IMR-90 (cell line): Measurements from ENCODE around the gene PAFAH2. TPM values are rescaled to one million over a fixed set of nuclear protein-coding genes. Genes with fewer than 3 reads are reported as not detected.

ENCODE experiments used
- ATAC-seq: fragments of 200-7000 bp; cut with Tn5 transposase; 2 replicates; pipeline ENCODE4 v1.9.1; 2020; ENCODE audit warnings: low read depth, mild to moderate bottlenecking, moderate library complexity
- BruUV-seq: library from RNA; stranded (reverse); fragments of 400-500 nt; replicated peaks from 2 replicates; lab custom pipeline; 2021; lab: Mats Ljungman, UMichigan
- CTCF ChIA-PET: fragments of 300-600 bp; formaldehyde crosslinking; extraction: SDS; loops from one replicate; lab custom pipeline; 2021; ENCODE audit warnings: antibody characterized with exemption; lab: Yijun Ruan, JAX
- POLR2A ChIA-PET: fragments of 300-600 bp; sonication (Branson Sonifier 250); formaldehyde crosslinking; loops from one replicate; lab custom pipeline; 2022; ENCODE audit warnings: antibody characterized with exemption; ENCODE audit not compliant: unreplicated experiment; lab: Charles Lee
- DNase-seq: peaks from one replicate; pipeline ENCODE4 v3.0.0; 2013
- H2AFZ ChIP-seq: replicated peaks from 2 replicates; pipeline ENCODE3; 2013; ENCODE audit warnings: low read length, mild to moderate bottlenecking; ENCODE audit not compliant: poor library complexity
- H2AK5ac ChIP-seq: 2 replicates; pipeline ENCODE4 v1.6.1; 2013; ENCODE audit warnings: low read depth, low read length, inconsistent platforms
- H2AK9ac ChIP-seq: replicated peaks from 2 replicates; pipeline ENCODE3; 2013; ENCODE audit warnings: mild to moderate bottlenecking, low read depth, low read length, moderate library complexity; ENCODE audit not compliant: poor library complexity
- H2BK120ac ChIP-seq: 2 replicates; pipeline ENCODE4 v1.6.1; 2013; ENCODE audit warnings: low read depth, low read length, inconsistent platforms
- H2BK15ac ChIP-seq: 3 replicates; pipeline ENCODE4 v1.6.1; 2013; ENCODE audit warnings: low read depth, low read length, inconsistent platforms
- H2BK20ac ChIP-seq: 2 replicates; pipeline ENCODE4 v1.6.1; 2013; ENCODE audit warnings: low read depth, mild to moderate bottlenecking, inconsistent platforms, low read length, moderate library complexity
- H2BK5ac ChIP-seq: 2 replicates; pipeline ENCODE4 v1.6.1; 2013; ENCODE audit warnings: mild to moderate bottlenecking, low read depth, low read length, inconsistent platforms; ENCODE audit not compliant: poor library complexity, severe bottlenecking
- H3K14ac ChIP-seq: replicated peaks from 2 replicates; pipeline ENCODE4 v1.6.1; 2013; ENCODE audit warnings: low read depth, low read length, inconsistent platforms
- H3K18ac ChIP-seq: 2 replicates; pipeline ENCODE4 v1.6.1; 2013; ENCODE audit warnings: low read depth, low read length, control low read depth
- H3K23ac ChIP-seq: 2 replicates; pipeline ENCODE4 v1.6.1; 2013; ENCODE audit warnings: low read depth, low read length, inconsistent platforms
- H3K27ac ChIP-seq: 2 replicates; pipeline ENCODE4 v1.5.1; 2013; ENCODE audit warnings: mild to moderate bottlenecking, control low read depth, low read length; ENCODE audit not compliant: insufficient read depth
- H3K27me3 ChIP-seq: 2 replicates; pipeline ENCODE4 v1.6.1; 2013; ENCODE audit warnings: low read length; ENCODE audit not compliant: control insufficient read depth, insufficient read depth
- H3K36me3 ChIP-seq: 2 replicates; pipeline ENCODE4 v1.6.1; 2013; ENCODE audit warnings: low read length, mixed read lengths; ENCODE audit not compliant: control insufficient read depth, insufficient read depth
- H3K4ac ChIP-seq: 2 replicates; pipeline ENCODE4 v1.6.1; 2013; ENCODE audit warnings: low read depth, low read length, inconsistent platforms
- H3K4me1 ChIP-seq: 2 replicates; pipeline ENCODE4 v1.6.1; 2013; ENCODE audit warnings: low read length, mixed read lengths; ENCODE audit not compliant: control insufficient read depth, insufficient read depth
- H3K4me2 ChIP-seq: 2 replicates; pipeline ENCODE4 v1.6.1; 2013; ENCODE audit warnings: low read depth, mild to moderate bottlenecking, control low read depth, low read length, moderate library complexity
- H3K4me3 ChIP-seq: 2 replicates; pipeline ENCODE4 v1.5.1; 2013; ENCODE audit warnings: low read depth, mild to moderate bottlenecking, control low read depth, low read length, moderate library complexity; ENCODE audit not compliant: insufficient read depth
- H3K56ac ChIP-seq: 2 replicates; pipeline ENCODE4 v1.6.1; 2013; ENCODE audit warnings: low read length, inconsistent platforms; ENCODE audit not compliant: insufficient read depth; ENCODE audit errors: extremely low read depth
- H3K79me1 ChIP-seq, 2 experiments: 2 replicates each; pipeline ENCODE4 v1.6.1; 2013; ENCODE audit warnings: low read length in 2 of 2, inconsistent platforms in 1 of 2, low read depth in 1 of 2
- H3K9ac ChIP-seq: 2 replicates; pipeline ENCODE4 v1.6.1; 2013; ENCODE audit warnings: low read depth, low read length, control low read depth
- H3K9me1 ChIP-seq: 2 replicates; pipeline ENCODE4 v1.6.1; 2013; ENCODE audit warnings: low read length, inconsistent platforms; ENCODE audit not compliant: insufficient read depth
- H3K9me3 ChIP-seq: 2 replicates; pipeline ENCODE4 v1.6.1; 2013; ENCODE audit warnings: low read length; ENCODE audit not compliant: control insufficient read depth, insufficient read depth
- H4K20me1 ChIP-seq: 2 replicates; pipeline ENCODE4 v1.6.1; 2013; ENCODE audit warnings: low read length, inconsistent platforms; ENCODE audit not compliant: insufficient read depth
- H4K5ac ChIP-seq: 2 replicates; pipeline ENCODE4 v1.6.1; 2013; ENCODE audit warnings: mild to moderate bottlenecking, low read depth, low read length, control low read depth
- H4K8ac ChIP-seq, 2 experiments: 2 replicates each; pipeline ENCODE4 v1.6.1; 2013; ENCODE audit warnings: low read depth in 2 of 2, low read length in 2 of 2, control low read depth in 1 of 2, inconsistent platforms in 1 of 2
- H4K91ac ChIP-seq: 2 replicates; pipeline ENCODE4 v1.6.1; 2013; ENCODE audit warnings: low read depth, low read length, inconsistent platforms; ENCODE audit not compliant: insufficient read depth
- MAZ ChIP-seq: IDR thresholded peaks from 2 replicates; pipeline ENCODE4 v1.6.1; 2012; ENCODE audit warnings: low read depth, mild to moderate bottlenecking, low read length, improper control_type of control experiment, moderate library complexity, borderline replicate concordance
- MXI1 ChIP-seq: IDR thresholded peaks from 2 replicates; pipeline ENCODE4 v1.6.1; 2012; ENCODE audit warnings: low read depth, mild to moderate bottlenecking, low read length, moderate library complexity, borderline replicate concordance
- RCOR1 ChIP-seq: IDR thresholded peaks from 2 replicates; pipeline ENCODE4 v1.6.1; 2012; ENCODE audit warnings: mild to moderate bottlenecking, low read length, improper control_type of control experiment; ENCODE audit not compliant: insufficient replicate concordance
- SMC3 ChIP-seq: fragments of 150-350 bp; IDR thresholded peaks from 2 replicates; pipeline ENCODE4 v1.6.1; 2016; ENCODE audit warnings: low read depth, mild to moderate bottlenecking, antibody characterized with exemption, low read length, moderate library complexity
- WGBS, 2 experiments: methylation state at CpG; one replicate each; pipeline versions ENCODE4 v1.1.5 to v1.1.7; 2013; ENCODE audit warnings: missing lambda C conversion rate in 2 of 2; ENCODE audit not compliant: insufficient read length in 1 of 2; ENCODE audit errors: extremely low coverage in 2 of 2; 5-methylcytosine and 5-hydroxymethylcytosine counted together
- dilution Hi-C: fragments of 300-500 bp; cut with HindIII; formaldehyde crosslinking; loops from one replicate; pipeline ENCODE4 v1.14.3; 2018; ENCODE audit warnings: low sequenced_read_pairs; ENCODE audit not compliant: unreplicated experiment
- in situ Hi-C: fragments of 300-500 bp; cut with MboI; formaldehyde crosslinking; loops from 3 replicates; pipeline ENCODE4 v1.14.3; 2019; ENCODE audit warnings: low sequenced_read_pairs, inconsistent platforms, mixed read lengths
- intact Hi-C: fragments of 100-400 bp; cut with micrococcal nuclease; formaldehyde crosslinking; loops from 2 replicates; pipeline ENCODE4 v1.10.0; 2022
- polyA plus RNA-seq, 3 experiments: library from polyadenylated mRNA; depleted of rRNA; stranded (reverse); fragments of >200 nt; gene quantifications; 2 replicates each; pipeline ENCODE4 v1.2.3, GENCODE V29; 2012; ENCODE audit warnings: low replicate concordance in 1 of 3
- total RNA-seq: library from RNA; depleted of rRNA; stranded (reverse); fragments of >200 nt; gene quantifications from 2 replicates; pipeline ENCODE4 v1.2.3, GENCODE V29; 2012
- TF ChIP-seq, protein P1 (sequence below): conservative IDR thresholded peaks from 2 replicates; pipeline ENCODE4 v1.5.1; 2012; ENCODE audit warnings: mild to moderate bottlenecking, low read depth, low read length, improper control_type of control experiment
- TF ChIP-seq, protein P2 (sequence below): fragments of 150-350 bp; IDR thresholded peaks from 2 replicates; pipeline ENCODE4 v1.6.1; 2016; ENCODE audit warnings: low read depth, mild to moderate bottlenecking, low read length, moderate library complexity, borderline replicate concordance

The PAFAH2 gene
- total and polyA plus RNA-seq, 2 of the 4 experiments (the other 2 are of a cell fraction): 8.3 to 12.2 TPM

DNA sequence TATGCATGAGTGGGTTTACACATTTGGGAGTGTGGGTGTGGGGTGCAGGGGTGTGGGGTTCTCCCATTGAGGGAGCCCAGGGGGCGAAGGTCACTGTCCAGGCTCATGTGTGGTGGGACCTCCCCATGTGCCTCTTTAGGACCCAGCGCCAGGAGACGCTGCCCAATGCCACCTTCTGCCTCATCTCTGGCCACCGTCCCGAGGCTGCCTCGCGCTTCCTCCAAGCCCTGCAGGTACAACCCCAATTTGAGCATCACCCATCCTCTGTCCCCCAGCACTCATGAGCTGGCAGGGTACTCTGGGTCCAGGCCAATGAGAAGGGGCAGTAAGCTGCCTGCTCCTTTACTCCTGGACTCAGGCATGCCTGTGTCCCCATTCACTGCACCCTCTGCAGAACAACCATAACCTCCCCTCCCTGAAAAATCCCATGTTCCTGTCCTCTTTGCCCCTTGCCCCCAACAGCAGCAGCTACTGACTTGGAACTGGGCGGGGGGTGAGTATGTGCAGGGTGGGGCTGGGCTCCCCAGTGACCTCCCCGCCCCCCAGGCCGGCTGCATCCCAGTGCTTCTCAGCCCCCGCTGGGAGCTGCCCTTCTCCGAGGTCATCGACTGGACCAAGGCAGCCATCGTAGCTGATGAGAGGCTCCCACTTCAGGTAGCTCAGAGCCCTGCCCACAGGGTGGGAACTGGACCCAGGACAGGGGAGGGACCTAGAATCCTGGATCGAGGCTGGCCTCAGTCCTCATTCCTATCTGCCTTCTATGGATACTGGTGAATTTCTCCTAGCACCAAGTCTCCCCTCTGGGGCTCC, 31.4 kb upstream of the PAFAH2 start:
- WGBS, 2 experiments: 70% methylated on average over 2 of the region's 15 CpGs; no CpG with 5 or more reads in 1 of the 2 experiments
- Histone ChIP-seq H3K4ac (no peak overlapping the region), H3K56ac (no peak overlapping the region), H3K4me1 (no peaks in the 10 kb centered on the region; the same call in 1 of the 2 replicates), H2BK5ac (no peak overlapping the region), H4K20me1 (no peaks in the 10 kb centered on the region), H3K9me3 (no peaks in the 10 kb centered on the region), H2AK5ac (no peak overlapping the region), H3K18ac (no peak overlapping the region), H3K9me1 (no peaks in the 10 kb centered on the region), H2BK20ac (no peak overlapping the region), H2BK15ac (no peak overlapping the region), H4K5ac (no peak overlapping the region), H2AFZ (peak overlapping the region; percentile 41), H3K27ac (no peak overlapping the region), H3K27me3 (peaks cover 5% of the 10 kb centered on the region; the same call in 1 of the 2 replicates), H4K91ac (no peak overlapping the region), H4K8ac (no peak overlapping the region), H3K4me2 (no peak overlapping the region), H3K9ac (no peak overlapping the region), H3K23ac (no peak overlapping the region), H3K4me3 (no peak overlapping the region), H2AK9ac (peak overlapping the region; percentile 71), H3K36me3 (no peaks in the 10 kb centered on the region), H2BK120ac (no peak overlapping the region), H3K14ac (no peak overlapping the region), H3K79me1 (no peaks in the 10 kb centered on the region)
- CTCF ChIA-PET: interaction anchor here (0.9 to 1.2 kb wide), 2 partner anchors 32 to 134 kb away, joined by 3 to 4 read pairs; partner anchors contain the start of gene PAFAH2
- TF ChIP-seq, protein P1, sequence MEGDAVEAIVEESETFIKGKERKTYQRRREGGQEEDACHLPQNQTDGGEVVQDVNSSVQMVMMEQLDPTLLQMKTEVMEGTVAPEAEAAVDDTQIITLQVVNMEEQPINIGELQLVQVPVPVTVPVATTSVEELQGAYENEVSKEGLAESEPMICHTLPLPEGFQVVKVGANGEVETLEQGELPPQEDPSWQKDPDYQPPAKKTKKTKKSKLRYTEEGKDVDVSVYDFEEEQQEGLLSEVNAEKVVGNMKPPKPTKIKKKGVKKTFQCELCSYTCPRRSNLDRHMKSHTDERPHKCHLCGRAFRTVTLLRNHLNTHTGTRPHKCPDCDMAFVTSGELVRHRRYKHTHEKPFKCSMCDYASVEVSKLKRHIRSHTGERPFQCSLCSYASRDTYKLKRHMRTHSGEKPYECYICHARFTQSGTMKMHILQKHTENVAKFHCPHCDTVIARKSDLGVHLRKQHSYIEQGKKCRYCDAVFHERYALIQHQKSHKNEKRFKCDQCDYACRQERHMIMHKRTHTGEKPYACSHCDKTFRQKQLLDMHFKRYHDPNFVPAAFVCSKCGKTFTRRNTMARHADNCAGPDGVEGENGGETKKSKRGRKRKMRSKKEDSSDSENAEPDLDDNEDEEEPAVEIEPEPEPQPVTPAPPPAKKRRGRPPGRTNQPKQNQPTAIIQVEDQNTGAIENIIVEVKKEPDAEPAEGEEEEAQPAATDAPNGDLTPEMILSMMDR: no peak
- TF ChIP-seq MAZ (no peak), RCOR1 (no peak), SMC3 (no peak), MXI1 (no peak)
- TF ChIP-seq, protein P2, sequence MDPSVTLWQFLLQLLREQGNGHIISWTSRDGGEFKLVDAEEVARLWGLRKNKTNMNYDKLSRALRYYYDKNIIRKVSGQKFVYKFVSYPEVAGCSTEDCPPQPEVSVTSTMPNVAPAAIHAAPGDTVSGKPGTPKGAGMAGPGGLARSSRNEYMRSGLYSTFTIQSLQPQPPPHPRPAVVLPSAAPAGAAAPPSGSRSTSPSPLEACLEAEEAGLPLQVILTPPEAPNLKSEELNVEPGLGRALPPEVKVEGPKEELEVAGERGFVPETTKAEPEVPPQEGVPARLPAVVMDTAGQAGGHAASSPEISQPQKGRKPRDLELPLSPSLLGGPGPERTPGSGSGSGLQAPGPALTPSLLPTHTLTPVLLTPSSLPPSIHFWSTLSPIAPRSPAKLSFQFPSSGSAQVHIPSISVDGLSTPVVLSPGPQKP: no peak
- no peak for DNase-seq
- no peak for ATAC-seq
- dilution Hi-C loops: no loop called here
- in situ Hi-C loops: no loop called here
- intact Hi-C loops: no loop called here
- POLR2A ChIA-PET: no interaction called here
- BruUV-seq: no TSS peak
